Liver (tissue), 3 donors: ENCODE measurements around the gene JAG2.

Source experiments
- RAD21 ChIP-seq, 2 donors: IDR thresholded peaks; 2 replicates each; pipeline ENCODE4 v1.6.1; 2016; ENCODE audit warnings: antibody characterized with exemption in 2 of 2, mild to moderate bottlenecking in 2 of 2
- SP1 ChIP-seq: IDR thresholded peaks from 2 replicates; pipeline ENCODE4 v1.6.1; 2018; ENCODE audit warnings: antibody characterized with exemption, mild to moderate bottlenecking
- TF ChIP-seq, protein P1 (sequence below): fragments of 150-350 bp; IDR thresholded peaks from 2 replicates; pipeline ENCODE4 v1.5.1; 2017; ENCODE audit warnings: improper control_type of control experiment, low read depth, low read length; ENCODE audit not compliant: missing input control
- donor health status: healthy.
- donor health status: healthy.

DNA sequence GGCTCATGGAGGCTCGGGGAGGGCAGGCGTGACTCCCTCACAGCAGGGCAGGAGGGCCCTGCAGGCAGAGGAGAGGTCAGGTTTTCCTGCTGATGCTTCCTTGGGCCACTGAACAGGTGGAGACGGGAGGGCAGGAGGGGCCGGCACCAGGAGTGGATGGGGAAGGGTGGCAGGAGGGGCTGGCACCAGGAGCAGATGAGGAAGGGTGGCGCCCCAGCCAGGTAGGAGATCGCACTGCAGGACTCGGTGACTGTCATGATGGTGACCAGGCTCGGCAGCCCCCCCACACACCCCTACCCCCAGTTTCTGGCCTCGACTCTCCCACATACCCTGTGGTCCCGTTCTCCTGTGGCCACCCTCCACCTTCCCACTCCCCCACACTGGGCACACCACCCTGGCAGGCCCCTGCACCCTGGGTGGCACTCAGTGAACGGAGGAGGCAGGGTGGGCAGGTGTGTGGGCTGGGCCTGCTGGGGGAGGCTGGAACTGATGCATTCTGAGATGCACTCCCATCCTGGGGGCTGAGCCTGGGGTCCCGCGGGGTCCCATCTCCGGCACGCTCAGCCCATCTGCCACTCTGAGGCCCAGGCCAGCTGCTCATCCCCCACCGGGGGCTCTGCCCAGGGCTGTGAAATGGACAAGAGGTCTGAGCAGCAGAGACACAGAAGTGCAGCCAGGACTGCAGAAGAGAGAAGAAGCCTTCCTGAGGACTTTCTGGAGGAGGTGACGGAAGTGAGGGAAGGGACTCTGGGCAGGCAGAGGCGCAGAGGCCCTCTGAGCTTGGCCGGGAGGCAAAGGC, 9.7 kb upstream of the JAG2 start:
- TF ChIP-seq, protein P1, sequence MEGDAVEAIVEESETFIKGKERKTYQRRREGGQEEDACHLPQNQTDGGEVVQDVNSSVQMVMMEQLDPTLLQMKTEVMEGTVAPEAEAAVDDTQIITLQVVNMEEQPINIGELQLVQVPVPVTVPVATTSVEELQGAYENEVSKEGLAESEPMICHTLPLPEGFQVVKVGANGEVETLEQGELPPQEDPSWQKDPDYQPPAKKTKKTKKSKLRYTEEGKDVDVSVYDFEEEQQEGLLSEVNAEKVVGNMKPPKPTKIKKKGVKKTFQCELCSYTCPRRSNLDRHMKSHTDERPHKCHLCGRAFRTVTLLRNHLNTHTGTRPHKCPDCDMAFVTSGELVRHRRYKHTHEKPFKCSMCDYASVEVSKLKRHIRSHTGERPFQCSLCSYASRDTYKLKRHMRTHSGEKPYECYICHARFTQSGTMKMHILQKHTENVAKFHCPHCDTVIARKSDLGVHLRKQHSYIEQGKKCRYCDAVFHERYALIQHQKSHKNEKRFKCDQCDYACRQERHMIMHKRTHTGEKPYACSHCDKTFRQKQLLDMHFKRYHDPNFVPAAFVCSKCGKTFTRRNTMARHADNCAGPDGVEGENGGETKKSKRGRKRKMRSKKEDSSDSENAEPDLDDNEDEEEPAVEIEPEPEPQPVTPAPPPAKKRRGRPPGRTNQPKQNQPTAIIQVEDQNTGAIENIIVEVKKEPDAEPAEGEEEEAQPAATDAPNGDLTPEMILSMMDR, result no peak
- TF ChIP-seq SP1, result no peak
- no peak for TF ChIP-seq RAD21 (IDR thresholded peaks at IDR 0.05)
